SH-SY5Y (cell line): ENCODE measurements around the gene TMEM117.

Experiments
- GATA2 ChIP-seq: IDR thresholded peaks from 2 replicates; pipeline ENCODE4 v1.6.1; 2011; ENCODE audit warnings: mild to moderate bottlenecking, low read depth, low read length
- GATA3 ChIP-seq: IDR thresholded peaks from 2 replicates; pipeline ENCODE4 v1.6.1; 2011; ENCODE audit warnings: low read depth, mild to moderate bottlenecking, low read length, moderate library complexity

TMEM117 gene

DNA sequence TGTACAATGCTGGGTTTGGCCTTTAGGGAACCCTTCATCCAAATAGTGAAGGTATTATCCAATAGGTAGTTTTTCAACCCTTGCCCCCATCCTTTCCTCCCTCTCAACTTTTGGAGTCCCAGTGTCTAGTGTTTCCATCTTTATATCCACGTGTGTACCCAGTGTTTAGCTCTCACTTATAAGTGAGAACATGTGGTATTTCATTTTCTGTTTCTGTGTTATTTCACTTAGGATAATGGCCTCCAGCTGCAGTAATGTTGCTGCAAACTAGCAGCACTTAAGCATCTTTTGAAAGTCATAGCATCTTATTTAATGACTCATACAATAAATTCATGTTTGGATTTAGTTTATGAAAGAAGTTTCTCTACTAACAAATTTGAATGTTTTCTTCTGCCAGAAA, 597.8 kb downstream of the TMEM117 start:
- TF ChIP-seq GATA3 = no peak
- no peak for TF ChIP-seq GATA2

DNA sequence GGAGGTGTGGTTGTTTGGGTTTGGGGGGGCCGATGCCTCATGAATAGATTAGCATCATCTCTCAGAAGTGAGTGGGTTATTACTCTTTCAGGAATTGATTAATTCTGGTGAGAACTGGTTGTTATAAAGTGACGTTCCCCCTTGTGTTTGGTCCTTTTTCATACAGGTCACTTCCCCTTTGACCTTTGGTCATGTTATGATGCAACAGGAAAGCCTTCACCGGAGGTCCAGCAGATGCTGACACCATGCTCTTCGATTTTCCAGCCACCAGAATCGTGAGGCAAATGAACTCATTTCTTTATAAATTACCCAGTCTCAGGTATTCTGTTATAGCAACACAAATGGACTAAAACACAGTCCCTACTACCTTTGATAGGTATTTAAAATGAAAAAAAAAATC, 600.9 kb downstream of the TMEM117 start:
- TF ChIP-seq GATA2 (no peak), GATA3 (no peak)
